NCI-H69 (cell line): Measurements from ENCODE around the gene DLL3.

Source experiments
- DNase-seq: peaks from one replicate; lab custom pipeline; 2025; lab: John Stamatoyannopoulos, UW

Gene DLL3

GRCh38 chr19:39554701-39555311, 56.1 kb downstream of the DLL3 start:
- no peak for DNase-seq

- DNase-seq, result no peak
Observed at GRCh38 chr19:39555883-39556282, 57.1 kb downstream of the DLL3 start.
